HFF-Myc (cell line): ENCODE results near the gene CCL27.
A peak's percentile ranks its signal among the peaks of the same experiment; 100 is the strongest.

Experiments used
- DNase-seq: peaks from one replicate; pipeline ENCODE4 v3.0.0-alpha.2; 2011; ENCODE audit warnings: low read depth; ENCODE audit errors: extremely low read depth
- H3K4me3 ChIP-seq: replicated peaks from 2 replicates; pipeline ENCODE4 v1.5.1; 2011; ENCODE audit warnings: low read depth, mild to moderate bottlenecking, control low read depth, low read length
- CTCF ChIP-seq: IDR thresholded peaks from 2 replicates; pipeline ENCODE4 v1.5.1; 2012; ENCODE audit warnings: mild to moderate bottlenecking, low read depth, low read length, control low read depth; ENCODE audit errors: missing control alignments

The CCL27 gene

GRCh38 chr9:34662526-34663302, at the start of gene CCL27:
TSS of gene CCL27 (minus strand) at chr9:34662657. CDS start at chr9:34662633, 24 bp downstream.
- TF ChIP-seq CTCF, result no peak
- no peak within 1 kb of the TSS for H3K4me3 ChIP-seq
- no peak for DNase-seq

- no peak overlapping the region for H3K4me3 ChIP-seq
- DNase-seq, result no peak
- no peak for TF ChIP-seq CTCF
Observed at GRCh38 chr9:34712140-34712539, 49.7 kb upstream of the CCL27 start.

- no peak for TF ChIP-seq CTCF
- no peak for DNase-seq
- H3K4me3 ChIP-seq, result no peak within 1 kb of the TSS
Observed at GRCh38 chr9:34710023-34710422, 47.6 kb upstream of the CCL27 start, which contains the start of gene CCL21. TSS of gene CCL21 (minus strand) at chr9:34710136. CDS start at chr9:34710066, 70 bp downstream.

GRCh38 chr9:34709196-34709978, 46.9 kb upstream of the CCL27 start:
- H3K4me3 ChIP-seq, result no peak overlapping the region
- no peak for TF ChIP-seq CTCF
- DNase-seq, result no peak

- no peak overlapping the region for H3K4me3 ChIP-seq
- DNase-seq, result no peak
- no peak for TF ChIP-seq CTCF
Observed at GRCh38 chr9:34707130-34707529, 44.7 kb upstream of the CCL27 start.

GRCh38 chr9:34701769-34702736, 39.6 kb upstream of the CCL27 start:
- H3K4me3 ChIP-seq, result peak overlapping the region; percentile 45
- peak; percentile 100 for TF ChIP-seq CTCF
- DNase-seq, result peak; percentile 77
